Esophagus muscularis mucosa (tissue), 4 donors: ENCODE data around the gene ITPR2. TPM values are rescaled to one million over a fixed set of nuclear protein-coding genes. Genes with fewer than 3 reads are reported as not detected.
"Not testable (repeated sequence)": the region's sequence is repeated elsewhere in the genome, so short reads cannot be mapped to it uniquely, and the experiment has no call there.

Experiments used
- DNase-seq: peaks from one replicate; pipeline ENCODE4 v3.0.0-alpha.2; 2017; ENCODE audit errors: extremely low spot score
- H3K27ac ChIP-seq, 4 donors: fragments of 200-600 bp; sonication (generic); replicated peaks in 1 of 4; 1 replicate in 3 of 4; 2 replicates in 1 of 4; pipeline ENCODE4 v1.5.1; 2016 to 2019; ENCODE audit warnings: mild to moderate bottlenecking in 1 of 4
- H3K27me3 ChIP-seq, 4 donors: fragments of 200-600 bp; sonication (generic); one replicate each; pipeline versions ENCODE4 v1.5.1 to v1.6.0; 2016 to 2019
- H3K36me3 ChIP-seq, 4 donors: fragments of 200-600 bp; sonication (generic); one replicate each; pipeline ENCODE4 v1.5.1; 2016 to 2019
- H3K4me1 ChIP-seq, 4 donors: fragments of 200-600 bp; sonication (generic); one replicate each; pipeline ENCODE4 v1.5.1; 2016 to 2019
- H3K4me3 ChIP-seq, 4 donors: fragments of 200-600 bp; sonication (generic); 1 replicate in 2 of 4; 2 replicates in 2 of 4; pipeline ENCODE4 v1.5.1; 2016 to 2019; ENCODE audit warnings: mild to moderate bottlenecking in 4 of 4, moderate library complexity in 1 of 4
- H3K9me3 ChIP-seq, 4 donors: fragments of 200-600 bp; sonication (generic); 1 replicate in 3 of 4; 2 replicates in 1 of 4; pipeline ENCODE4 v1.5.1; 2016 to 2019
- CTCF ChIP-seq, 3 experiments: fragments of 200-600 bp in 2 of 3; fragments of 450-650 bp in 1 of 3; sonication (generic) in 2 of 3; IDR thresholded peaks; one replicate each; pipeline ENCODE4 v1.5.1; 2017 to 2019; ENCODE audit warnings: antibody characterized with exemption in 3 of 3, mild to moderate bottlenecking in 2 of 3, moderate library complexity in 1 of 3
- EP300 ChIP-seq: sonication (generic); formaldehyde crosslinking; IDR thresholded peaks from one replicate; pipeline ENCODE4 v1.6.1; 2017; ENCODE audit warnings: antibody characterized with exemption
- POLR2A ChIP-seq: fragments of 450-650 bp; IDR thresholded peaks from one replicate; pipeline ENCODE4 v1.6.1; 2017; ENCODE audit warnings: antibody characterized with exemption, moderate library complexity, mild to moderate bottlenecking, low read depth
- POLR2AphosphoS5 ChIP-seq, 2 donors: sonication (generic); formaldehyde crosslinking; IDR thresholded peaks; one replicate each; pipeline ENCODE4 v1.6.1; 2017; ENCODE audit warnings: antibody characterized with exemption in 2 of 2
- whole genome bisulfite sequencing: methylation state at CpG from one replicate; pipeline ENCODE4 v1.1.5; 2018; 5-methylcytosine and 5-hydroxymethylcytosine counted together
- intact Hi-C: fragments of 100-400 bp; cut with DNase I; formaldehyde crosslinking; loops from one replicate; pipeline ENCODE4 v1.15.1; 2023
- total RNA-seq, 4 donors: library from RNA; depleted of rRNA; stranded (reverse); fragments of >200 nt; gene quantifications; one replicate each; pipeline versions ENCODE4 v1.1.0 to v1.2.1, GENCODE V29; 2016

Gene ITPR2
- total RNA-seq, 4 donors from 2014 or later: 23.7 to 26.6 (median 25.4) TPM

GRCh38 chr12:26648584-26648983 lies 184.4 kb downstream of the ITPR2 start:
- H3K4me3 ChIP-seq: no peak overlapping the region
- no peaks in the 10 kb centered on the region for H3K27me3 ChIP-seq
- no peak for DNase-seq
- H3K9me3 ChIP-seq: no peaks in the 10 kb centered on the region
- H3K36me3 ChIP-seq: peaks cover 0 to 6% (median 3%) of the 10 kb centered on the region in 4 donors
- TF ChIP-seq EP300: no peak
- no peak for TF ChIP-seq CTCF (IDR thresholded peaks at IDR 0.05)
- TF ChIP-seq POLR2A: no peak
- no peak for TF ChIP-seq POLR2AphosphoS5 (IDR thresholded peaks at IDR 0.05)
- intact Hi-C loops: no loop called here
- WGBS: 11% methylated on average over 1 of the region's 1 CpG
- H3K27ac ChIP-seq: peak overlapping the region; percentile 41 to 60 (median 52)
- H3K4me1 ChIP-seq: peaks cover 0 to 49% (median 33%) of the 10 kb centered on the region in 4 donors

GRCh38 chr12:26648066-26648465 lies 184.9 kb downstream of the ITPR2 start:
- peaks cover 0 to 6% (median 3%) of the 10 kb centered on the region in 4 donors for H3K36me3 ChIP-seq
- no peaks in the 10 kb centered on the region for H3K9me3 ChIP-seq
- no peak overlapping the region for H3K4me3 ChIP-seq
- H3K4me1 ChIP-seq: peaks cover 0 to 54% (median 38%) of the 10 kb centered on the region in 4 donors
- DNase-seq: no peak
- WGBS: 70% methylated on average over 3 of the region's 3 CpGs
- no peak for TF ChIP-seq EP300
- TF ChIP-seq POLR2AphosphoS5 (IDR thresholded peaks at IDR 0.05): no peak
- H3K27me3 ChIP-seq: no peaks in the 10 kb centered on the region
- intact Hi-C loops: no loop called here
- H3K27ac ChIP-seq: peak overlapping the region; percentile 40 to 60 (median 52)

- Histone ChIP-seq H3K27ac (peak overlapping the region in 2 of 4 donors; percentile 58 to 60), H3K27me3 (no peaks in the 10 kb centered on the region), H3K4me1 (peaks cover 0 to 64% (median 48%) of the 10 kb centered on the region in 4 donors), H3K9me3 (no peaks in the 10 kb centered on the region), H3K4me3 (no peak overlapping the region), H3K36me3 (no peaks in the 10 kb centered on the region)
- intact Hi-C loops: no loop called here
- no peak for DNase-seq
- TF ChIP-seq POLR2A: no peak
- no peak for TF ChIP-seq EP300
- no peak for TF ChIP-seq POLR2AphosphoS5 (IDR thresholded peaks at IDR 0.05)
- TF ChIP-seq CTCF (IDR thresholded peaks at IDR 0.05): no peak
- 94% methylated on average over 3 of the region's 3 CpGs for WGBS
Observed at GRCh38 chr12:26647088-26647487, 185.9 kb downstream of the ITPR2 start.

- Histone ChIP-seq H3K36me3 (no peaks in the 10 kb centered on the region), H3K27ac (peak overlapping the region in 2 of 4 donors; percentile 58 to 60), H3K4me3 (no peak overlapping the region), H3K9me3 (no peaks in the 10 kb centered on the region), H3K4me1 (peaks cover 0 to 66% (median 52%) of the 10 kb centered on the region in 4 donors), H3K27me3 (no peaks in the 10 kb centered on the region)
- no peak for DNase-seq
- intact Hi-C loops: no loop called here
- TF ChIP-seq POLR2AphosphoS5 (IDR thresholded peaks at IDR 0.05) (no peak), EP300 (no peak), POLR2A (no peak), CTCF (IDR thresholded peaks at IDR 0.05) (no peak)
- 74% methylated on average over 2 of the region's 2 CpGs for WGBS
Observed at GRCh38 chr12:26646571-26646970, 186.4 kb downstream of the ITPR2 start.

- H3K9me3 ChIP-seq, intact Hi-C loops, DNase-seq, H3K27me3 ChIP-seq, H3K36me3 ChIP-seq, H3K4me3 ChIP-seq: not testable (repeated sequence)
- peak overlapping the region in 3 of 4 donors; percentile 40 to 57 (median 54) for H3K27ac ChIP-seq
- peaks cover 0 to 76% (median 54%) of the 10 kb centered on the region in 4 donors for H3K4me1 ChIP-seq
- 85% methylated on average over 3 of the region's 3 CpGs for WGBS
Observed at GRCh38 chr12:26644376-26644775, 188.6 kb downstream of the ITPR2 start.
